HG03442 (cell line): ENCODE measurements around the gene ELOVL4.

ENCODE experiments used
- ATAC-seq: cut with Tn5 transposase; IDR thresholded peaks from one replicate; pipeline ENCODE4 v1.9.1; 2021; ENCODE audit warnings: mild to moderate bottlenecking, moderate library complexity; ENCODE audit not compliant: unreplicated experiment

The ELOVL4 gene

DNA sequence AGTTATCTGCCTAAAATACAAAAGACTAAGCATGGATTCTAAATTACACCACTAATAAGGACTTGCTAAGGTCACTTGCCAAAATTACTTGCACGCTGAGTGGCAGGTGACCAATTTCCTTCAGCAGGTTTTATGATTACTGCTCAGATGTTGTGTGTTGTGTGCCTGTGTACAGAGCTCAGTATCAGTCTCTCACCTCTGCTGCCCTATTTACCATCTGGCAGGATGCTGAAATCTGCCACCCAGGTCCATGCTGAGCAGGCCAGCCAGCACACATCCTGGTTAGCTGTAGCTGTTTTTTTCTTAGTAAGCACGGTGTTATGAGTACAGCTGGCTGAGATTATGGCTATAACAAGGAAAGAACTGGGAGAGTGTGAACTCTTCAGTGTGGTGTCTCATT is 34.0 kb downstream of the ELOVL4 start:
- ATAC-seq: no peak

DNA sequence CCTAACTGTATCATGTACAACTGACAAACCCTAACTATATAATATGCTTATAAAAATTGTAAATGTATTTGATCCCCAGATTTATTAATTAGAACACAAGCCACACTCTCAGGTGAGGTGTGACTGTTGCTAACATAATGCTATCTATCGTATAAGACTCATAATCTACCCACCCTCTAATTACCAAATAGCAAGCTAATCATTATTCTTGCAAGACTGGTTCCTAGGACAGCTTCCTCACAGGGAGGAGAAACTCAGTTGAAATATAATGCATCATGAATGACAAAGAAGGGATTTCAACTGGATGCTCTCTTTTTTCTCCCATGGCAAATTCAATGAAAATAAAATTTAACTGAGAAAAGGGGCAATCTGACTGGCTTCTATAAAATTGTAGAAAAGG is 35.4 kb downstream of the ELOVL4 start:
- ATAC-seq: no peak

DNA sequence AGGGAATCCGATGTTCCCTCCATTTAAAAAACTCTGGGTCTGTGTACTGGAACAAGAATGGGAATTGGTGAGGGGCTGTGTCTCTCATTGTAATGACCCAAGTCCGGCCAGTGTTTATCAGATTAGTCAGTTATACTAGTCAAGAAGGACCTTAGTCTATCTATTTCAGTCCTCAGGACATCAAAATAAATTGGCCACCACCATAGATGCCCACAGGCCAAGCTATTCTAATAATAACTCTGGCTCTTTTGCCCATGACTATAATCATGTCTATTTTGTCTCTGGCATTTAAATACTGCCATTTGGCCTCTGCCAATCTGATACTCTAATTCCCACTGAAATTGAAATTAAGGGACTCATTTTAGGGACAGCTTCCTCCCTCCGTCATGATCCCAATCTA is 37.8 kb downstream of the ELOVL4 start:
- no peak for ATAC-seq

DNA sequence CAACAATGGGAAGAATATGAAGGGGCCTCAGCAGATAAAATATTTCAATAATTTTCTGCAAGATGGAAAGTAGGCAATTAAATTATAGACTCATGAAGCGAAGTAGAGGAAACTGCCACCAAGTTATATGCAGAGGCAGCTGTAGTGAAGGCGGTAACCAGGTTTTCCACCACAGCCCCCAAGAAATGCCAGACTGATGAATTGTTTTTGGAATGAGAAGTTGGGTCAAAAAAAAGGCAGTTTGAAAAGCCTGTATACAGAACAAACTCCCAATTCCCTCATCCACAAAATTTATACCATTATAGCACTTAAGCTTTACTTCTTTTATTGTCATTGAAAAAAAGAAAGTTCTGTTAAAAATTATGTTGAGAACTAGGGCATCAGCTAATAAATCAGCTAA is 45.3 kb downstream of the ELOVL4 start:
- no peak for ATAC-seq

DNA sequence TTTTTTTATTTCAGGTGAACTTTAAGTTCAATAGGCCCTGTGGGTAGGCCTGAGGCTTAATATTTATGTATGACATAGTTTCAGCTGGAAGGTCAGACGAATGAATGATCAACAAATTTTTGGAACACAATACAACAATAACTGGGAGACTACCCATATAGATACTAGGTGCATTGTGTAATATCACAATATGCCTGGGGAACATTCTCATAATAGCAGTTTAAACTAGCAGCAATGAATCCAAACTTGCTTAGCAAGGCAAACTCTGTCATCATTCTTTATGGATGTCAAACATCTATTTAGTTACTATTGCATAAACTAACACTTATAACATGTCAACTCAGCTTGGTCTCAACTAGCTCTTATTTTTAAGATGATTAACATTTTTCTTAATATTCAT is 49.3 kb downstream of the ELOVL4 start:
- ATAC-seq: no peak

DNA sequence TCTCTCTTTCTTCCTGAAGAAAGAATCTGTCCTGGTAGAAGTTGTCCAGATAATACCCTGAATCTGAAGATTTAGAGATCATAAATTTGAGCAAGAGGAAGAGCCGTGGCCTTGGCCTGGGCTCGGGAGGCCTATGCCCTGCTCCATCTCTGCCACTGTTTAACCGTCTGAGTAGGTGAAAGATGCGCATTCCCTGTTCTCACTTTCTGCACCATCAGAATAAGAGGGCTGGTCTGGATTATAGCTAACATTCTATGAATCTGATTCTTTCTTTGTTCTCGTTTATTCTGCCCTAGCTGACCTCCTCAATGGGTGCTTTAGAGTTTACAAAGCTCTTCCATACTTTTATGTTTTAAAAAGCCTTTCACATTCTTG is 51.3 kb downstream of the ELOVL4 start:
- no peak for ATAC-seq

DNA sequence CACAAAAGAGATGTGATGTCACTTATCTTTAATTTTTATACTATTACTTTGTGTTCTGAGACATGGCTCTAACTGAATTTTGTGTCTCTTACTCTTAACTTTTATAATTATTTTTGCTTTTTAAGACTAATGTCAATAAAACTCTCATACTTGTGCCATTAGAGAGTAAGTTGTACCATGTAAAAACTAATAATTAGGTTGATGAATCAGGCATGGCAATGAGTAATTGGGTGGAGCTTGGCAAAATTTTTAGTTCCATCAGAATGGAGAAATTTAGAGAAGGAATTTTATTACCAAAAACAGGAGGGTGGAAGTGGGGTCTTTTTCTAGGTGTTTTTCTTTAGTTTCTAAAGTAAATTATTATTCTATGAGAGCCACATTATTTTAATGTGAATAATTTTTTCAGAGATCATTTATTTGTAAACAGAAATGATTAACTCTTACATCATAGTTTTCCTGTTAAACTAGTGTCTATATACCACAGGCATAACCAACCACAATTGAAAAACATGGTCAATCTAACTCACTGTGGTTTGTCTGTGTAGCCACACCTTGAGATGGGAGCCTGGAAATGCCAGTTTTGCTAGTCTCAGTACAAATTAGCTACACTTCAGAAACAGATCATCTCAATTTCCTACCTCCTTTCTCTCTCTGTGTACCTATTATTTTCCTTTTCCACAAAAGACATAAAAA is 51.8 kb downstream of the ELOVL4 start:
- ATAC-seq: no peak

DNA sequence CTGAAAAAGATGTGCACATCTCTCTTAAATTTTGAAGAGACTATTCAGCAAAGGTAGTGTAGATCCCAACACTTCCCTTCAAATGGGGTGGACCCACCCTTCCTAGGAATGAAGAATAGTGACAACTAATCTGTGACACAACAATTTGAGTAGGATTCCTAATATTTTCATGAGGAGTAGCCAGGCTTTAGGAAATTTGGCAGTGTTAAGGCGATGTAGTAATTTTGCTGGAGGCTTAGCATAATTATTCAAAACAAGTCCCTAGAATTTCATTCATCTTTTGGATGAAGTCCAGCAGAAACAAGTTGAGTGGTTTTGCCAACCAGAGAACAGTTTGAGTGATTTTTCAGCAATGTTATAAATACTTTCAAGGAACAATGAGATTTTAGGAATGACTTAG is 52.4 kb downstream of the ELOVL4 start:
- ATAC-seq: no peak

DNA sequence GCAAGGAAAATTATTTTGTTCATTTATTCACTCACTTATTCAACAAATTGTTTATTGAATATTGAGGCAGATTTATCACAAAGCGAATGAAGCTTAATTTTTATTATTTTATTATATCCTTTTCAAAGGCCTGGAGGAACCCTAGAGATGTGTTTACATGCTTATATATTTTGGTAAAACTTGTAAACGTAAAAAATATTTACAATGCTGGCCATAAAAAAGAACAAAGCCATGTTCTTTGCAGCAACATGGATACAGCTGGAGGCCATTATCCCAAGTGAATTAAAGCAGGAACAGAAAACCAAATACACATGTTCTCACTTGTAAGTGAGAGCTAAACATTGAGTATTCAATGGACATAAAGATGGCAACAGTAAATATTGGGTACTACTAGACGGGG is 58.8 kb downstream of the ELOVL4 start:
- no peak for ATAC-seq

DNA sequence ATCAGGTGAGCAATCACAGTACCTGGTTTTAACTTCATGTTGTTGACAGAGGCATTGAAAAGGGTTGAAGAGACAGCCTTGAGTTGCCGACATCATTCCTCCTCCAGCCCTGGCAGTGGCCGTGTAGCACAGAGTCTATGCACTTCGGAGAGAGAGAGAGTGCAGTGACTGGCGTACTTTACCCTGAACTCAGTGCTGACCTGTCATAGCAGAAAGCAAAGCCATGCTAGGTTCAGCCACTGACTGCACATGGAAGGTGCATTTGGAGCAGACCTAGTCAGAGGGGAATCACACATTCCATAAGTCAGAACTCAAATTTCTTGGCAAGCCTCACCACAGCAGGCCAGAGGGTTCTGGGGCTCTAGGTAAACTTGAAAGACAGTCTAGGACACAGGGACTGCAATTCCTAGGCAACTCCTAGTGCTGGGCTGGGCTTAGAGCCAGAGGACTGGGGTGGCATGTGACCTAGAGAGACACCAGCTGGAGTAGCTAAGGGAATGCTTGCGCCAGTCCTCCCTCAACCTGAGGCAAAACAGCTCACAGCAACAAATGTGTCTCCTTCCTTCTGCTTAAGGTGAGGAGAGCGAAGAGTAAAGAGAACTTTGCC is 69.1 kb downstream of the ELOVL4 start:
- no peak for ATAC-seq

DNA sequence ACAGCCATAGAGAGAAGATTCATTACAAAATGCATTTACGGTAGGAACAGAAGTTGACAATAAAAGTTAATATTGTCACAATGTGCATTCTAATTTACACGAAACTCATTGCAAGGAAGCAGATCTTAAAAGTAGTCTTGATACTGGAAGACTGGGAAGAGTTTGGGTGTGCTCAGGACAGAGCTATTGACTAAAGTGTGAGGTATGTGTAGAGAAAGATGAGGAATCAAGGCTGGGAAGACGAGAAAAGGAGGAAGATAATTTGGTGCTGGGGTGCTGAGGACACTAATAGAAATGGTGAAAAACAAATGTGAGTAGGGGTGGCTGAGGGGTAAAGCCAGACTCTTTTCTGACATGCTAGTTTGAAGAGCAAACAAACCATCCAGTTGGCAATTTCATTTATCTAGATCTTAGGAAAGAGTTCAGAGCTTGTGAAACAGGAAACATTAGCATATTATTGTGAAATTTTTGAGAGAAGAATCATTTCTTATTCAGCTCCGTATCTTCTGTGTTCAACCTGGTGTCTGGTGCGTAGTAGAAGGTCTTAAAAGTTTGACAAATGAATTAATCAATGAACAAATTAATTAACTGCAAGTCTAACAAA is 72.7 kb downstream of the ELOVL4 start:
- ATAC-seq: no peak

DNA sequence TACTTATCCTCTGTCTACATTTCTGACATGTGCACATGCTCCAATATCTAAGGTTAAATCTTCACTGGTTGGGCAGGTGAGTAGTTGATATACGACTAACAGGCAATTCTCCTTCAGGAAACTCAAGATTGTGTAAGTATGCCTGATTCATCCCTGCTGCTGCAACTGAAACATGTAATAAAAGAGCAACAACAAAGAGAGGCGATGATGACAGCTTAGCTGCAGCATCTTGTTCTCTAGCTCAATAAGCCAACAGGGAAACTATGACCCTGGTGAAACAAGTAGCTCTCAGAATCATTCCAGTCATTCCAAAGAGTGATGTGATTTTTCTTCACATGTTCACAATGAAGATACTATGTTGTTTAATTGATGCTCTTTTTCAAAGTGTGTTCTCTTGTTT is 74.4 kb downstream of the ELOVL4 start:
- ATAC-seq: no peak

DNA sequence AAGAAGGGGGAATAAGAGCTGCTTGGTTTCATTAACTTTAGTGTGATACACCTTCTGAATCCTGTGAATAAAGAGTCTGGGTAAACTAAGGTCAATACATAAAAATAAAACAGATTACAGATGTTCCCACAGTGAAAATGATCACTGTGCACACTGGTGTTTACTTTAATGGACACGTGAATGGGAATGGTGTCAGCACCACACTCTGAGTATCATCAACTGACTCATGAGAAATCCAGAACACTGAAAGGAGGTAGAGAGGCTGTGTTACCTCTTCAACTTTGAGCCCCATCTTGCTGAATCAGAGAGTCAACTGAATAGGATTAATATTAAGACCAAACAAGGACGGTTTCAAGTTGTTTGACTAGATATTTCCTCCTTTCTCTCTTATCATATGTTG is 75.0 kb downstream of the ELOVL4 start:
- no peak for ATAC-seq

DNA sequence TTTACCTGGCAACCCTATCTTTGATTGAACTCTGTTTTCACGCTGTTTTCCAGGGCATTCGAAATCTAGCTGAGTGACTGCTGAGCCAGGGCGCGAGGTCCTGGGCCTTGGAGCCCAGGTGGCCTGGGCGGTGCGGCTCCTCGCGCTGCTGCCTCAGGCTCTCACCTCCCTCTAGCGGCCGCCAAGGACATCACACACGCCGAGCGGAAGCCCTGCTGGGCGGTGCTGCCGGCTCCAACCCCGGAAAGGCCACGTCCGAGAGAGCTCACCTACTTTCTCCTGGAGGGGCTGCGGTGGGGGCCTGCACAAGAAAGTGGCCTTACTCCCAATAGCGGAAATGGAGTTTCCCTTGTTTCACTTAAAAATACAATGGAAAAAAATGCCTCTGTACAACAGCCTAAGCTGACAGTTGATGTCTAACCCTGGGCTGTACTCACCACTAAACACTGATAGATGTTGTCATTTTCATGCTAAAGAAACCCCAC is 77.7 kb downstream of the ELOVL4 start:
- peak; percentile 100 for ATAC-seq

DNA sequence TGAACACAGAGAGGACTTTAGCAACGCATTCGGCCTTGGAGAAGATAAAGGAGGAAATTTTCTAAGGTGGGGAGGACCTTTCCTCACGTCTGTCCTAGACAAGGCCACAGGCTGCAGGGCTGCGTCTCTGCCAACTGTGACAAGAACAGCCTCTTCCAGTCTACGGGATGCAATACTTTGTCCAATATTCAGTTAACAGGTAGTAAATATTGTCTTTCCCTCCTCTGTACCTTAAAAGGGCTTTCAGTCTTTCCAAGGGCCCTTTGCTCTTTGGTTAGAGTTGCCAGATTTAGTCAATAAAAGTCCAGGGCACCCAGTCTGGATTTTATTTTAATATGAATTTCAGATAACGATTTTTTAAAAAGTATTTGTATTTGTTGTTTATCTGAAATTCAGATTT is 78.2 kb downstream of the ELOVL4 start:
- ATAC-seq: no peak

DNA sequence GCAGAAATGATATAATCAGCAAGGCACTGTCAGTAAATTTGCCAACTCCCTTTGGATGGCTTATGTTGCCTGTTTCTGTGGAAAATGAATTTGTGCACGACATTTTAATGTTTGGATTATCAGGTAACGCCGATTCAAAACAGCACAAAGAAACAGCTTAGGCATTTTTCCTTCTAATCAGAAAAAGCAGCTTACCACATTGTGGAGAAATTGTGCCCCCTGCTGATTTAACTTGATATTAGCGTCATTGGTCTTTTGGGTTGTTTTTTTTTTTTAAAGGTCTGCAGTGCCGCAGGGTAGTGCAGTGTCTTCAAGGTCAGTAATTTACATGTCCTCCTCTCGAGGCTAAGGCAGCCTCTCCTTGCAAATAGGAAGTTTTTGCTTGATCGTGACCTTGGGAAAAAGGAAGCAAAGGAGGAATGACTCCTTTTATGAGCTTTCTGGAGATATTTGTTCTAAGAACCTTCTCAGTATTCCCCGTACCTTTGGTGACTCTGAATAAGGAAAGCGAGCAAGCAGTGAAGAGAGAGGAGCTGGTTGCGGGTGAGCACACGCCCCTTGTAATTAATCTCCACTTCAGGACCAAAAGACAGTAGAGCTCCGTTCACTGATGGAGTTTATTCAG is 79.1 kb downstream of the ELOVL4 start:
- ATAC-seq: no peak
